Activated CD8-positive, alpha-beta memory T cell treated with anti-CD3 and anti-CD28 coated beads, Interleukin-2, amount 50 U/mL, for 48 hours (primary cell): Measurements from ENCODE around the gene USB1.
A peak's percentile ranks its signal among the peaks of the same experiment; 100 is the strongest.
"Not testable (repeated sequence)": the region's sequence is repeated elsewhere in the genome, so short reads cannot be mapped to it uniquely, and the experiment has no call there.

Experiments used
- DNase-seq: peaks from one replicate; pipeline ENCODE4 v3.0.0-alpha.2; 2020

The USB1 gene

DNA sequence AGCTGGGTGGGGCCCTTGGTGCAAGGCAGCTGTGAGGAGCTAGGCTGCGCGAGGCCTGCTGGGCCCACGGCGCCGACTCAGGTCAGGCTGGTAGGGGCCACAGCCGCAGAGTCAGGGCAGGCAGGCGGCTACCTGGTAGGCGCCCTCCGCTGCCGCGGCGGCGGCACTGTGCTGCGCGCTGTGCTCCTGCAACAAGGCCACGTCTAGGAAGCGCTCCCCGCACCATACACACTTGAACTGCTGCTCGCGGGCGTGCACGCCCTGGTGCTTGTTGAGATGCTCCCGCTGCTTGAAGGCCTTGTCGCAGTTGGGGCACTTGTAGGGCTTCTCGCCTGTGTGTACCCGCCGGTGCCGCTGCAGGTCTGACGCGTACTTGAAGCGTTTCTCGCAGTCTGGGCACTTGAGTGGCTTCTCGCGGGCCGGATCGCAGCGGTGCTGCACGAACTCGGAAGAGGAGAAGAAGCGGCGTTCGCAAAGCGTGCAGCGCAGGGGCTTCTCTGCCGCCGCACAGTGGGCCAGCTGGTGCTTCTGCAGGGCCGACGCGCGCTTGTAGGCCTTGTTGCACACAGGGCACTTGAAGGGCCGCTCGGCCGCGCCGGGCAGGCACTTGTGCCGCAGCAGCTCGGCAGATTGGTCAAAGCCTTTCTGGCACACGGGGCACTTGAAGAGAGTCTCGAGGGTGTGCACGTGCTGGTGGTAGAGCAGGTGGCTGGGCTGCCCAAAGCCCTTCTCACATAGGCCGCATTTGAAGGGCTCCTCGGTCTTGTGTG lies 4.6 kb upstream of the USB1 start:
- DNase-seq = no peak

DNA sequence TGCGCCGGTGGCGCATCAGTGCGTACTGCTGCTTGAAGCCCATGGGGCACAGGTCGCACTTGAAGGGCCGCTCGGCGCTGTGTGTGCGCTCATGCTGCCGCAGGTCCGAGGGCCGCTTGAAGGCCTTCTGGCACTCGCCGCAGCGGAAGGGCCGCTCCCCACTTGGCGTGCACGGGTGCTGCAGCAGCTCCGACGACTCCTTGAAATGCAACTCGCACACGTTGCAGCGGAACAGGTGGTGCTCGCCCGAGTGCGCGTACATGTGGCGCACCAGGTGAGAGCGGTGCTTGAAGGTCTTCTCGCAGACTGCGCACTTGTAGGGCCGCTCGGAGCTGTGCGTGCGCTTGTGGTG lies 4.1 kb upstream of the USB1 start:
- DNase-seq = no peak

DNA sequence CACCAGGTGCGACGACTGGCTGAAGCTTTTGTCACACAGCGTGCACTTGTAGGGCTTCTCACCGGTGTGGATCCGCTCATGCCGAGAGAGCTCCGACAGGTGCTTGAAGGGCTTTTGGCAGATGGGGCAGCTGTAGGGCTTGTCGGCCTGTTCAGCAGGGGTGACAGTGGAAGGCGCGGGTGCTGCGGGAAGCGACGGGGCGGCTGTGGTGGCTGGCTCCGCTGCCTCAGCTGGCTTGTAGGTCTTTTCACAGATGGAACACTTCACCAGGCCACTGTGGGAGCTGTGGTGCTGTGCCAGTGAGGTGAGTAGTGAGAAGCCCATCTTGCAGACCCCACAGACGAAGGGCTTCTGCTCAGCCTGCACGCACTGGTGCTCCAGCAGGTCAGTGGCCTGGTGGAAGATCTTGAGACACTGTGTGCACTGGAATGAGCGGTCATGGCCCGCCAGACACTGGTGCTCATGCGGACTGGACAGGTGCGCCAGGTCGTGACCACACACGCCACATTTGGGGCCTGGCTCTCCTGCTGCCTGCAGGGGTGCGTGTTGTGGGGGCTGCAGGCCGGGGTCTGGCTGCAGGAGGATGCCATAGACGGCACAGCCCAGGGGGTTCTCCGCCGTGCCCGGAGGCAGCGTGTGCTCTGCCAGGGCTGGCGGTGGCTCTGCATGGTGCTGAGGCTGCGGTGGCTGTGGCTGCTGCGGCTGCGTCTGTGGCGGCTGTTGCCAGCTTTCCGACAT lies 3.5 kb upstream of the USB1 start:
- DNase-seq = no peak

DNA sequence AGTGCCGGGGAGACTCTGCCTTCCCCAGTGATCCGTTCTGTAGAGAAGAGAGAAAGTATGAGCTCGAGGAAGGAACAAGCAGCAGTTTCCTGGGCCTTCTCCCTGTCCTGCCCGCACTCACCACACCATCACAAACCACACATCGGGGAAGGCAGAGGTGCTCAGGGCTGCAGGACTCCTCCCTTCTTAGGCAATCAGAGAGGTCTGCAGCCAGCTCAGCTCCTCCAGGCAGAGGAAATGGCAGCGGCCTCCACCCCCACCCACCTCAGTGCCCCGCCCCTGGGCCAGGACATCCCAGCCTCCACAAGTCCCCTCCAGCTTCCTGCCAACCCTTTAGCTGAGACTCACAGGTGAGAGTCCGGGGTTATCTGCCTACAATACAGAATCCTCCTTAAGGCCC lies 2.7 kb upstream of the USB1 start:
- DNase-seq = peak; percentile 76

DNA sequence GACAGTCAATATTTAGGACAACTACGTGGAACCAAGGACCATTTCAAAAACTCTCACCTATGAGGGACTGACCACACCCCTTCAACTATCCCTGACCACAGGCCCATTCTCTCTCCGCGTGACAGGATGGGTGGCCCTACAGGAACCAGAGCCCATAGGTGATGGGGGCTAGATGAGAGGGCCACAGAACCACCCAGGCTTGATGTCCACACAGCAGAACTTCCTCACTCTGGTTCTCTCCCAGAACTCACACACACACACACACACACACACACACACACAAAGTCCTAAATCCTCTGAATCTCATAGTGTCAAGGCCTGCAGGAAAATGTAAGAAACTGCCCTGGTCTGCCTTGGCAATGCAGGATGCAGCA lies 2.2 kb upstream of the USB1 start:
- DNase-seq = no peak

DNA sequence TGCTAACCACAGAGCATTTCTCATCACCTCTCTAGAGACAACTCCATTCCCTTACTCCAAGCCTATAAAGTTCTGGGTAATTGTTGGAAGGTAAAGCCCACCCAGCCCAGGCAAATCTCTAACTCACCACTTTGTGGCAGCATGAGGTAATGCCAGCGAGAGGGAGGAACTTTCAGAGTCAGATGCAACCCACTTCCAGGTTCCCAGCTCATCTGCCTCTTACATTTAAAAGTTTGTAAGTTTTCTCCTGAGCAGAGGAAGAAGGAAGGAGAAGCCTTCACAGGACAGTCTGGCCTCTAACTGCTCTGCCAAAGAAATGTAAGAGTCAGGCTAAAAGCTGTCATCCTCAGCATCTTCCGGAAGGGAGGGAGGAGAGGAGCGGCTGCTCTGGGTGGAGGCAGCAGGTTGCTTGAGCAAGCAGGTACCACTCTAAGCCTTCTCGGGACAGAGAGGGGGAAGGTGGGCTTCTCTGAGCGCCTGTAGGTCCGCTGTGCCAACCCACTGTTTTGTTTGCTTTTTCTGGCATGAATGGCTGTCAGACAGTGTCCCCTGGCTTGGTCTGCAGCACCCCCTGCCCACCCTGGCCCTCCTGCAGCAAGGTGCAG lies 1.7 kb upstream of the USB1 start:
- no peak for DNase-seq

DNA sequence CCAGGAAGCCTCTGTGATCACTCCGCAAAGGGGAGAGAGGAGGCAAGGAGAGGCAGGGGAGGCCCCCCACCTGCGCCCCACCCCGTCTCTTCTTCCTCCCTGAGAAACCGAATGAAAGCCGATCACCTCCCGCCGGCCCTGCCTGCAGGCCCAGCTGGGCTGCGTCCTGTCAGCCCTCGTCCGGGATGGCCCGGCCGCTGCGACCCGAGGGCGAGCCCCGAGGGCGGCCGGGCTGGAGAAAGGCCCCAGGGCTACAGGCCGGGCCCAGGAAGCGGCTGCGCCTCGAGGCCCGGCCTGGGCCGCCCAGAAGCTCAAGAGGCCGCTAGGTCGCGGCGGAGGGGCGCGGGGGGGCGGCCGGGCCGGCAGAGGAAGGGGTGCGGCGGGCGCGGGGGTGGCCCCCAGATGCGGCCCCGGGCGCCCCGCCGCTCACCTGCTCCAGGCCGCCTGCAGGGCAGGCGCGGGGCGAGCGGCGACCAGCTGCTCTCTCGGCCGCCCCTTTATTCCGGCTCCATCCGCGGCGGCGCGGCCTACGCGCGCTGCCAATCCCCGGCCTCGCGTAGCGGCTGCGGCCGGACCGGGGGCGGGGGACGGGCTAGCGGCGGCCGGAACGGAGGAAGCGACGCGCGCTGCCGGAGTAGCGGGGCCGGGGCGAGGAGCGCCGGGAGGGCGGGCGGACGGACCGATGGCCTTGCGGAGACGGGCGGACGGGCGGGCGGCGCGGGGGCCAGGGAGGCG lies 1.1 kb upstream of the USB1 start, which contains the start of gene ZNF319:
ZNF319 (minus strand) TSS at position 702 of the 735 bp plus-strand sequence. CDS start 2,407 bp downstream, outside the sequence.
- DNase-seq = peak; percentile 68

DNA sequence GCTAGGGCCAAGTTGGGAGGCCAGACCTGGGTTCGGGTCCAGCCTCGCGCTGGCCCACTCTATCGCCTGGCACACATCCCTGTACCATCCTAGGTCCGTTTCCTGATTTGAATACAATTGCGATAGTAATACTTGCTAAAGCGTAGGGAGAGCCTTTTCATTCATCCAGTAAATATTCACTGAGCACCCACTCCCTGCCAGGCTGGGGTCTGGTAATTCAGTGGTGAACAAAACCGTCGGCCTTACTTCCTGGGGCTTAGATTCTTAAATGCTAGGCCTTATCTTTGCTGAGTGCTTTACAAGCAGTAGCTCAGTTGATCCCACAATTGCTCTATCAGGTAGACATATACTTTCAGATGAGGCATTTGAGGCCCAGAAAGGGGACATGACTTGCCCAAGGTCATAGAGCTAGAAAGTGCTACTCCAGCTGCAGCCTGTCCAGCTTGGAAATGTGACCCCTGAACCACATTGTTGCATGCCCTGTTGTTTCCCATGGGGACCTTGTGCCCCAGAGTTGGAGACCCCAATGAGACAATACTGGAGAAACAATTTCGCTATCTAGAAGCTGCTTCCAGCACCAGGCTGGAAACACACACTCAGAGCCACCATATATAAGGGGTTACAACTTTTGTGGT lies 691 bp downstream of the USB1 start:
- no peak for DNase-seq

DNA sequence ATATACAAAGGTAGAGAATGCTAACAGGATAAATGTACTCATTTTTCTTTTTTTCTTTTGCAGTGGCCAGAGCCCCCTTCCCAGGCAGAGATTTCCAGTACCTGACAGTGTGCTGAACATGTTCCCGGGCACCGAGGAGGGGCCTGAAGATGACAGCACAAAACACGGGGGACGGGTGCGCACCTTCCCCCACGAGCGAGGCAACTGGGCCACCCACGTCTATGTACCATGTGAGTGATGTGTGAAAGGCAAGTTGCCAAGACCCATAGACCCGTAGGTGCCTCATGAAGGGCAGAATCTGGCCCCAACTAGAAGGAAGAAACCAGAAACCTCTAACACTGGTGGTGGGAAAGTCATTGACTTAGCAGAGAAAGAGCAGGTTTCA lies 1.2 kb downstream of the USB1 start:
- no peak for DNase-seq

DNA sequence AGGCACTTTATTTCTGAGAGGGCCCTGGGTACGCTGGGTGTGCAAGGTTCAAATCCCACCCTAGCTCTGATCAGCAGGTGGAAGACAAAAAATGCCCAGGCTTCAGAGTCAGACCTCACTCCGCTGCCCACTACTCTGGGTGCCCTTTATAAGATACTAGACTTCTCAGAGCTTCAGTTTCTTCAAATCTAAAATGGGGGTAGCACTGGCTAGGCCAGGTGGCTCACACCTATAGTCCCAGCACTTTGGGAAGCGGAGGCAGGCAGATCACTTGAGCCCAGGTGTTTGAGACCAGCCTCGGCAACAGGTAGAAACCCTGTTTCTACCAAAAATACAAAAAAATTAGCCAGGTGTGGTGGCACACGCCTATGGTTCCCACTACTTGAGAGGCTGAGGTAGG lies 1.7 kb downstream of the USB1 start:
- DNase-seq = no peak

DNA sequence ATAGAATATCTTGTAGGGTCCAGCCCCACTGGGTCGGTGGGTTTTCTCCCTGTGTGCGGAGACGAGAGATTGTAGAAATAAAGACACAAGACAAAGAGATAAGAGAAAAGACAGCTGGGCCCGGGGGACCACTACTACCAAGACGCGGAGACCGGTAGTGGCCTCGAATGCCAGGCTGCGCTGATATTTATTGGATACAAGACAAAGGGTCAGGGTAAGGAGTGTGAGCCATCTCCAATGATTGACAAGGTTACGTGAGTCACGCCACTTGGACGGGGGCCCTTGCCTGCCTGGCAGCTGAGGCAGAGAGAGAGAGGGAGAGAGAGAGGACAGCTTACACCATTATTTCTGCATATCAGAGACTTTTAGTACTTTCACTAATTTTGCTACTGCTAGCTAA lies 3.5 kb downstream of the USB1 start:
- not testable (repeated sequence) for DNase-seq

DNA sequence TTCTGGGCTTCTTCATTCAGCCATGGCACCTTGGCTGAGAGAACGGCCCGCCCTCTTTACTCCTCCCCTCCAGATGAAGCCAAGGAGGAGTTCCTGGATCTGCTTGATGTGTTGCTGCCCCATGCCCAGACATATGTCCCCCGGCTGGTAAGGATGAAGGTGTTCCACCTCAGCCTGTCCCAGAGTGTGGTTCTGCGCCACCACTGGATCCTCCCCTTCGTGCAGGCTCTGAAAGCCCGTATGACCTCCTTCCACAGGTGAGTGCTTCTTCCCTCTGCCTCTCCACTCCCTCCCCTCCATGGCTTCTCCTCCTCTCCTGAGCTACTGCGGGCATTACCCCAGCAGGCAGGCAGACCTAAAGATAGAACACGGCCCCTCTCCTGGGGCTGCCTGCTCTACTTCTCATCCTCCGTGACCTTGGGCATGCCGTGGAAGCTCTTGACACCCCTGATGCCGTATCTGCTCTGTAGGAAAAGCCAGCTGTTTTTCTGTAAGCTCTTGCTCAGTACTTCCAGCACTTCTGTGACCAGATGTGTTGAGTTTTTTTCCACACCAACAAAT lies 8.7 kb downstream of the USB1 start:
- no peak for DNase-seq

DNA sequence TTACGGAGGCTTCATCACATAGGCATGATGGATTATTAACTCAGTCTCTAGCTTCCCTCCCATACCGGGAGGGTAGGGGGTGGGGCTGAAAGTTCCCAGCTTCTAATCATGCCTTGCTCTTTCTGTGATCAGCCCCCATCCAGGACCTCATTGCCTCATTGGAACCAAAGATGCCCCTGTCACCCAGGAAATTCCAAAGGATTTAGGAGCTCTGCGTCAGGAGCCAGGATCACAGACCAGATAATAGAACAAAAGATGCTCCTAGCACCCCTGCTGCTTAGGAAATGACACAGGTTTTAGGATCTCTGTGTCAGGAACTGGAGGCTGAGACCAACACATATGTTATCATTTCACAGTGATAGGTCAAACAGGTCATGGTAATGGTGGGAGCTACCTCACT lies 9.7 kb downstream of the USB1 start:
- no peak for DNase-seq

DNA sequence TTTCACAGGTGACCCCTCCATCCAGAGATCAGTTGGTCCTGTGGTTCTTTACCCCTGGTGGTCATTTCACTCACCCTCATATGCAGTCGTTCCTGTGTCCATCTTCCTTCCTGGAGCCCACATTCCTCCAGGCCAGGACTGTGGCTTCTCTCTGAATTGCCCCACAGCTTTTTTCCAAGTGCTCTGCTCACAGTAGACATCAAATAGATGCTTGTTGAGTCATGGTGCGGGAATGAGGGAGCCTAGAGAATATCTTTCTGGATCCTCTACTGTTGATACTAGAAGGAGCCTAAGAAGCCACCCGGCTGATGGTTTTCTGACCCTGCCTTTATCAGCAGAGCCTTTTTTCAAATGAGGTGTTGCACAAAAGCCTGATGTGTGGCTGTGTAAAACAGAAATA lies 10.4 kb downstream of the USB1 start:
- no peak for DNase-seq

DNA sequence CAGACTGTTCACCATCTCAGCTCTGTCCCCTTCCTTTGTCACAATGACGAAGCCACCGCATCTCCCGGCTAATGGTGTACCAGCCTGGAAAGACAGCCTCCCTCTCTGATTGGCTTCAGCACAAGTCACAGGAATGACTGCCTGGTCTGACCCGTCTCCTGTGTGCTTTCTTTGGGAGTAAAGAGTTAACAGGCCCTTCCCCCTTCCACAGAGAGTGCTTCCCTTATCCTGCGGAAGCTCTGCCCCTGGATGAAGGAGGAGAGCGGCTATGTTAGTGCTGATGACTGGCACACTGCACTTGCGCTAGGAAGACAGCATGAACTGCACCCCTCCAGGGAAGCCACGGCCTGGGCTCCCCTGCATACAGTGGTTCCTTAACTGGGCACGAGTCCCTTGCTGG lies 11.3 kb downstream of the USB1 start:
- no peak for DNase-seq

DNA sequence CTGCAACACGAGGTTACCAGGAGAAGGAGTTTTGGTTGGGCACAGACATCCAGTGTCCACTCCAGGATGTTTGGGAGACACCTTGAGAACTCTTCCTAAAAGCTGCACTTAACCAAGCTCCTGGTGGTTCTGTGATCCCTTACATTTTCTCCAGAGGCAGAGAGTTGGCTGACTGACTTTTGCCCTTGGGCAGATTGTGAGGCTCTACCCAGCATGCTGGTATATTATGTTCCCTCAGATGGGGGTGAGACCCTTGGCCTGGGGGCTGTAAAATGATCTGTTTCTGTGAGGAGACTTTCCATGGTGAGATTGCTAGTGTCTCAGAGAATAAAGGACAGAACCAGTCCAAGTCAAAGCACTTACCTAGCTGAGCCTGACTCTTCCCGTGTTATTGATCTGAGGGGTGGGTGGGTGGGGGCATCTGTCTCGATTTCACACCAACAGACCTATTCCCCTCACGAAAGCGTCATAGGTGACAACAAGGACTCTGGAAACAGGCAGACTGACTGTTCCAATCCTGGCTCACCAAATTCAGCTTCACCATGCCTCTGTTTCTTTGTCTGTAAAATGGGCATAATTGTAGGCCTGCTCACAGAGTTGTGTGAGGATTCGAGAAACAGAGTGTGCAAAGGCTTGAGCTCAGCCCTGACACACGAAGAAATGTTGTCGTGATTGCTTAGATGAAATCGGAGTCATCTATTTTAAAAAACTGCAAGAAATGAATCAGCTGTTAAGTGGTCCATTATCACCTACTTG lies 12.2 kb downstream of the USB1 start:
- DNase-seq = no peak

DNA sequence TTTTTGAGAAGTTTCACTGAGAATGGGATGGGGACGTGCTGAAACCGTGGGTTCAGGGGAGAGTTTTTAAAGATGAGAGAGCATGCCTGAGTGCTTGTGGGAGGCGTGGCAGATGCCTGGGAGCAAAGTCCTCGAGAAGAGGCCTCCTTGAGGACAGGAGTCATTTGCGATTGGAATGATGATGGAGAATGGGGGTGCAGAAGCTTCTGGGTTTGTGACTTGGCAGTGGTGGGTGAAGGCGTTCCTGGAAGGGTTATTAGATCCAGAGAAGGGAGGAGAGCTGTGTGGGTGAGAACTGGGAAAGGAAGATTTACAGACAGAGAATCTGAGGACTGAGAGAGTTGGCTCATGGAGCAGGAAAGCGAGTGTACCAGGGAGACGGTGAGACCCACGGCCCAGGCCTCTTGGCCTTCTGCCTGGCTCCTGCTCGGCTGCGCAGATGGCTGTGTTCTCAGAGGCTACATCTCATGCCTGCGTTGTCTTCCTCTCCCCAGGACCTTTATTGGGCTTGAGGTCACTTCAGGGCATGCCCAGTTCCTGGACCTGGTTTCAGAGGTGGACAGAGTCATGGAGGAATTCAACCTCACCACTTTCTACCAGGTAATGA lies 15.7 kb downstream of the USB1 start:
- no peak for DNase-seq

DNA sequence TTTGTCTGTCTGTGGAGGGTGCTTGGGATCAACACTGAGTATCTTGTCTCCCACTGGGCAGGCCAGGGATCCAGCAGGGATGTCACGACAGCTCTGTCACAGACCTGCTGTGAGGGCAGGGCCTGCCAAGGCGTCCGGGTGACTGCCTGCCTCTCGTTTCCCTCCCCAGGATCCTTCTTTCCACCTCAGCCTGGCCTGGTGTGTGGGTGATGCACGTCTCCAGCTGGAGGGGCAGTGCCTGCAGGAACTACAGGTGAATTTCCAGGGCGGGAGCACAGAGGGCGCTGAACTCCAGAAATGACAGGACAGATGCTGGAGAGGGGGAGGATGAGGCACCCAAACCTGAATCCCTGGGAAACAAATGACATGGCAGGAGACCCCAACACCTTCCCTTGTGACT lies 17.6 kb downstream of the USB1 start:
- no peak for DNase-seq

DNA sequence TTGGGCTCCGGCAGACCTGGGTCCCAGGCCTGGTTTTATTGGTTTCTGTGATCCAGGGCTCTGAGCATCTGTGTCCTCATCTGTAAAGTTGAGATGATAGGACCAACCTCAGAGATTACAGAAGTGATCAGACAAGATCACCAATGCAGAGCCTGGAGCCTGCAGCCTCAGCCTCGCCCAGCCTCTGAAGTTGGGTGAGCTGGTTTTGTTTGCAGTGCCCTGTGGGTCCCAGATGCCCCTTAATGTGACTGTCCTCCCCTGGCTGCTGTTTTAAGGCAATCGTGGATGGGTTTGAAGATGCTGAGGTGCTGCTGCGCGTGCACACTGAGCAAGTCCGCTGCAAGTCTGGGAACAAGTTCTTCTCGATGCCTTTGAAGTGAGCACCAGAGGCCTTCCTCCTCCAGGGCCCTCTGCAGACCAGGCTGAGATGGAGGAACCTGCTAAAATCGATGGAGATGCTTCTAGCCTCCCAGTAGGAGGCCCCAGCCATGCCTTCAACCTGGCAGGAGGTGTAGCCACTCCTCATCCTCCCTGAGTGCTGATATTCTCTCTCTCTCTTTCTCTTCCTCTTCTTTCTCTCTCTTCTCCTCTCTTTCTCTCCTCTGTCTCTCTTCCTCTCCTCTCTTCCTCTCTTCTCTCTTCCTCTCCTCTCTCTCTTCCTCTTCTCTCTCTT lies 18.8 kb downstream of the USB1 start:
- no peak for DNase-seq

DNA sequence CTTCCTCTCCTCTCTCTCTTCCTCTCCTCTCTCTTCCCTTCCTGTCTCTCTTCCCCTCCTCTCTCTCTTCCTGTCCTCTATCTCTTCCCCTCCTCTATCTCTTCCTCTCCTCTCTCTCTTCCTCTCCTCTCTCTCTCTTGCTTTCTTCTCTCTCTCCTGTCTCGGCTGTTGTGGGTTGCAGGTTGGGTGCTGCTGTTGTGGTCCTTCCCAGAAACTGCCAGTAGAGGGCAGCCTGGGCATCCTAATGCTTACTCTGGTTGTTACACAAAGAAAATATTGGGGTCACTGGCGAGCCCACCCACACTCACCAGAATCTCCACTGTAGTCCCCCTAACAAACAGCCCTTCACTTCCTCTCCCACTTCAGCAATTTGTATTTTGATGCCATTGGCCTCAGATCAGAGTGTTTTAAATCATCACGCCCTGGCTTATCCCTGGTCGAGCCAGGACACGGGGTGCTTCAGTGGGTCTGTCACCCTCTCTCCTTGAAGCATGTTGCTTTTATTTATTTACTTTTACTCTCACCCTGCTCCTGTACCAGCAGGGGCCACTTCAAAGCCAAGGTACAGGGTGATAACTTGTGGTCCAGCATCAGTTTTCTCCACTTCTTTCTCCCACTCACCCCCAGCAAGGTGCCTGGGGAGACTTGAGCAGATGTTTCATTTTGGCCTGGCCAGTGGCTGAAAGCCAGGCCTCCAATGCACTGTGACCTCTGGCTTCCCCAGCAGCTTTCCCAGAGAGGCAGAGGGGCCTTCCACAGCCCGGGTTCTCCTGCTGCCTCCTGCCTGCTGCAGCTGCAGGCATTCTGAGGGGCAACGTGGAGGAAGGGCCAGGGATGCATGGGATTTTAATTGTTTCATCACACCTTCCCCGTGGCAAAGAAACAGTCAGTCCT lies 19.7 kb downstream of the USB1 start:
- peak; percentile 77 for DNase-seq
